H7 (cell line): Measurements from ENCODE around the gene IP6K2. TPM values are rescaled to one million over a fixed set of nuclear protein-coding genes. Genes with fewer than 3 reads are reported as not detected.
"Not testable (repeated sequence)": the region's sequence is repeated elsewhere in the genome, so short reads cannot be mapped to it uniquely, and the experiment has no call there.

Source experiments
- DNase-seq: peaks from one replicate; pipeline ENCODE4 v3.0.0; 2012
- H3K27me3 ChIP-seq: 2 replicates; pipeline ENCODE4 v1.6.0; 2011; ENCODE audit warnings: mild to moderate bottlenecking, low read length; ENCODE audit not compliant: control insufficient read depth, insufficient read depth
- H3K36me3 ChIP-seq: replicated peaks from 2 replicates; pipeline ENCODE4 v1.5.1; 2011; ENCODE audit warnings: low read length; ENCODE audit not compliant: control insufficient read depth, insufficient read depth
- H3K4me3 ChIP-seq: 2 replicates; pipeline ENCODE4 v1.5.1; 2011; ENCODE audit warnings: low read depth, mild to moderate bottlenecking, control low read depth, low read length, moderate library complexity; ENCODE audit not compliant: insufficient read depth
- total RNA-seq: library from RNA; depleted of rRNA; stranded (reverse); fragments of >200 nt; shearing (Covaris generic); gene quantifications from 2 replicates; pipeline ENCODE4 v1.2.3, GENCODE V29; 2014; rRNA removed

The IP6K2 gene
- 93.8 and 107 TPM in 2 replicates for total RNA-seq

- H3K4me3 ChIP-seq: peak within 1 kb of the TSS; percentile 74
- H3K36me3 ChIP-seq: peaks cover 14% of the 10 kb centered on the region
- peak; percentile 97 for DNase-seq
- H3K27me3 ChIP-seq: no peaks in the 10 kb centered on the region
Measured at GRCh38 chr3:48716982-48717746, at the start of gene IP6K2. IP6K2 (minus strand) TSS chr3:48717221; CDS start chr3:48695291, 21,930 bp downstream.

GRCh38 chr3:48765376-48765775, 48.4 kb upstream of the IP6K2 start:
- Histone ChIP-seq H3K4me3 (no peak overlapping the region), H3K36me3 (no peaks in the 10 kb centered on the region; the same call in 1 of the 2 replicates), H3K27me3 (no peaks in the 10 kb centered on the region)
- peak; percentile 23 for DNase-seq

- no peak overlapping the region for H3K4me3 ChIP-seq
- no peaks in the 10 kb centered on the region; the same call in 1 of the 2 replicates for H3K36me3 ChIP-seq
- no peak for DNase-seq
- no peaks in the 10 kb centered on the region for H3K27me3 ChIP-seq
Measured at GRCh38 chr3:48762816-48763215, 45.8 kb upstream of the IP6K2 start.

GRCh38 chr3:48759991-48760540, 43.0 kb upstream of the IP6K2 start:
- not testable (repeated sequence) for DNase-seq, H3K27me3 ChIP-seq, H3K36me3 ChIP-seq, H3K4me3 ChIP-seq

GRCh38 chr3:48759531-48759930, 42.5 kb upstream of the IP6K2 start:
- not testable (repeated sequence) for H3K36me3 ChIP-seq

GRCh38 chr3:48759071-48759470, 42.0 kb upstream of the IP6K2 start:
- no peaks in the 10 kb centered on the region; the same call in 1 of the 2 replicates for H3K36me3 ChIP-seq

More at GRCh38 chr3:48759531-48759930, 42.5 kb upstream of the IP6K2 start:
- DNase-seq, H3K27me3 ChIP-seq, H3K4me3 ChIP-seq: not testable (repeated sequence)

GRCh38 chr3:48756640-48757039, 39.6 kb upstream of the IP6K2 start:
- H3K4me3 ChIP-seq: no peak overlapping the region
- H3K27me3 ChIP-seq: no peaks in the 10 kb centered on the region
- no peak for DNase-seq
- no peaks in the 10 kb centered on the region; the same call in 1 of the 2 replicates for H3K36me3 ChIP-seq

More at GRCh38 chr3:48759071-48759470, 42.0 kb upstream of the IP6K2 start:
- no peak for DNase-seq
- H3K4me3 ChIP-seq: no peak overlapping the region
- no peaks in the 10 kb centered on the region for H3K27me3 ChIP-seq

- Histone ChIP-seq H3K36me3 (peaks cover 2% of the 10 kb centered on the region), H3K4me3 (no peak overlapping the region), H3K27me3 (no peaks in the 10 kb centered on the region)
- DNase-seq: no peak
Measured at GRCh38 chr3:48750856-48751255, 33.8 kb upstream of the IP6K2 start.

- no peaks in the 10 kb centered on the region for H3K27me3 ChIP-seq
- H3K4me3 ChIP-seq: no peak overlapping the region
- no peak for DNase-seq
- peaks cover 2% of the 10 kb centered on the region for H3K36me3 ChIP-seq
Measured at GRCh38 chr3:48748754-48749153, 31.7 kb upstream of the IP6K2 start.

- no peak overlapping the region for H3K4me3 ChIP-seq
Measured at GRCh38 chr3:48747706-48748105, 30.7 kb upstream of the IP6K2 start.

GRCh38 chr3:48747015-48747615, 30.1 kb upstream of the IP6K2 start:
- no peak for DNase-seq
- H3K27me3 ChIP-seq: no peaks in the 10 kb centered on the region
- peaks cover 2% of the 10 kb centered on the region for H3K36me3 ChIP-seq
- no peak overlapping the region for H3K4me3 ChIP-seq

More at GRCh38 chr3:48747706-48748105, 30.7 kb upstream of the IP6K2 start:
- H3K36me3 ChIP-seq: peaks cover 2% of the 10 kb centered on the region
- no peak for DNase-seq
- H3K27me3 ChIP-seq: no peaks in the 10 kb centered on the region

GRCh38 chr3:48743773-48744172, 26.8 kb upstream of the IP6K2 start:
- H3K36me3 ChIP-seq: no peaks in the 10 kb centered on the region
- no peaks in the 10 kb centered on the region for H3K27me3 ChIP-seq
- H3K4me3 ChIP-seq: no peak overlapping the region
- DNase-seq: no peak

- DNase-seq, H3K27me3 ChIP-seq, H3K4me3 ChIP-seq, H3K36me3 ChIP-seq: not testable (repeated sequence)
Measured at GRCh38 chr3:48741226-48741625, 24.2 kb upstream of the IP6K2 start.

GRCh38 chr3:48739955-48740823, 23.2 kb upstream of the IP6K2 start:
- peak; percentile 92 for DNase-seq
- no peaks in the 10 kb centered on the region for H3K27me3 ChIP-seq
- no peaks in the 10 kb centered on the region for H3K36me3 ChIP-seq
- no peak overlapping the region for H3K4me3 ChIP-seq
